SH-SY5Y (cell line): ENCODE results near the gene VPS35.
A peak's percentile ranks its signal among the peaks of the same experiment; 100 is the strongest.

ENCODE experiments used
- GATA2 ChIP-seq: IDR thresholded peaks from 2 replicates; pipeline ENCODE4 v1.6.1; 2011; ENCODE audit warnings: mild to moderate bottlenecking, low read depth, low read length
- GATA3 ChIP-seq: IDR thresholded peaks from 2 replicates; pipeline ENCODE4 v1.6.1; 2011; ENCODE audit warnings: low read depth, mild to moderate bottlenecking, low read length, moderate library complexity

DNA sequence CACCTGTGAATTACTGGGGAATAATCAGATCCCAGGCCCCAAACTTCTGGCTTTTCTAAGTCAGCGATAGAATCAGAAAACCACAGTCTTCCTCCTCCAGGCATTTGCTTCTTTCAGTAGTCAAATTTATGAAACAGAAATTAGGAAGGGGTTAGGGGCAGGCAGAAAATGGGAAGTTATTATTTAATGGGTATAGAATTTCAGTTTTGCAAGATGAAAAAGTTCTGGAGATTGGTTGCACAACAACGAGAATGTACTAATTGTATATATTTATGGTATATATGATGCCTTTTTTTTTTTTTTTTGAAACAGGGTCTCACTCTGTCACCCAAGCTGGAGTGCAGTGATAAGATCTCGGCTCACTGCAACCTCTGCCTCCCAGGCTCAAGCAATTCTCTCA, 23.9 kb upstream of the VPS35 start:
- TF ChIP-seq GATA3 (no peak), GATA2 (peak; percentile 34; the same call in 1 of the 2 replicates)
